Adipocyte (in vitro differentiated cells): ENCODE data around the gene RPP25.
"Not testable (repeated sequence)": the region's sequence is repeated elsewhere in the genome, so short reads cannot be mapped to it uniquely, and the experiment has no call there.

ENCODE experiments used
- DNase-seq: peaks from one replicate; pipeline ENCODE4 v3.0.0-alpha.2; 2015; ENCODE audit warnings: low read depth
- H3K27me3 ChIP-seq: replicated peaks from 2 replicates; pipeline ENCODE4 v1.7.0; 2013; ENCODE audit warnings: mild to moderate bottlenecking, low read length, moderate library complexity; ENCODE audit not compliant: control insufficient read depth, insufficient read depth
- H3K36me3 ChIP-seq: 2 replicates; pipeline ENCODE4 v1.7.0; 2013; ENCODE audit warnings: low read length, mild to moderate bottlenecking, moderate library complexity; ENCODE audit not compliant: control insufficient read depth, insufficient read depth, severe bottlenecking
- H3K4me1 ChIP-seq: 2 replicates; pipeline ENCODE4 v1.7.0; 2013; ENCODE audit warnings: mild to moderate bottlenecking, low read length, moderate library complexity; ENCODE audit not compliant: control insufficient read depth, insufficient read depth
- H3K4me3 ChIP-seq: 2 replicates; pipeline ENCODE4 v1.7.0; 2013; ENCODE audit warnings: mild to moderate bottlenecking, low read length, moderate library complexity
- H3K9ac ChIP-seq: 2 replicates; pipeline ENCODE4 v1.7.0; 2013; ENCODE audit warnings: mild to moderate bottlenecking, low read length, moderate library complexity
- H3K9me3 ChIP-seq: 2 replicates; pipeline ENCODE4 v1.7.0; 2013; ENCODE audit warnings: mild to moderate bottlenecking, low read length, moderate library complexity; ENCODE audit not compliant: control insufficient read depth

Gene RPP25

GRCh38 chr15:74913799-74914198 is 42.8 kb downstream of the RPP25 start:
- not testable (repeated sequence) for H3K4me3 ChIP-seq, H3K27me3 ChIP-seq, H3K9me3 ChIP-seq, H3K9ac ChIP-seq, DNase-seq, H3K4me1 ChIP-seq
- H3K36me3 ChIP-seq: peaks cover 53% of the 10 kb centered on the region

- DNase-seq: no peak
- no peaks in the 10 kb centered on the region for H3K27me3 ChIP-seq
- no peak overlapping the region for H3K4me3 ChIP-seq
- H3K4me1 ChIP-seq: peaks cover 6% of the 10 kb centered on the region
- peaks cover 46% of the 10 kb centered on the region for H3K36me3 ChIP-seq
- no peak overlapping the region for H3K9ac ChIP-seq
- H3K9me3 ChIP-seq: no peaks in the 10 kb centered on the region
Observed at GRCh38 chr15:74913041-74913440, 43.5 kb downstream of the RPP25 start.

- Histone ChIP-seq H3K27me3 (no peaks in the 10 kb centered on the region), H3K4me1 (peaks cover 32% of the 10 kb centered on the region), H3K9ac (no peak overlapping the region), H3K4me3 (no peak overlapping the region), H3K9me3 (no peaks in the 10 kb centered on the region), H3K36me3 (peaks cover 30% of the 10 kb centered on the region)
- DNase-seq: no peak
Observed at GRCh38 chr15:74908635-74909034, 47.9 kb downstream of the RPP25 start.

GRCh38 chr15:74907163-74907870 is 49.3 kb downstream of the RPP25 start:
- peaks cover 35% of the 10 kb centered on the region for H3K36me3 ChIP-seq
- peak overlapping the region; percentile 99 for H3K9ac ChIP-seq
- peaks cover 36% of the 10 kb centered on the region for H3K4me1 ChIP-seq
- DNase-seq: no peak
- peak overlapping the region; percentile 96 for H3K4me3 ChIP-seq
- no peaks in the 10 kb centered on the region for H3K9me3 ChIP-seq
- no peaks in the 10 kb centered on the region for H3K27me3 ChIP-seq

- H3K27me3 ChIP-seq: no peaks in the 10 kb centered on the region
- H3K4me3 ChIP-seq: peak within 1 kb of the TSS; percentile 96
- no peaks in the 10 kb centered on the region for H3K9me3 ChIP-seq
- H3K36me3 ChIP-seq: peaks cover 35% of the 10 kb centered on the region
- DNase-seq: peak; percentile 98
- H3K4me1 ChIP-seq: peaks cover 43% of the 10 kb centered on the region
- H3K9ac ChIP-seq: peak within 1 kb of the TSS; percentile 99
Observed at GRCh38 chr15:74906450-74907162, 50.0 kb downstream of the RPP25 start, which contains the start of gene FAM219B. TSS of gene FAM219B (minus strand) at chr15:74906851. CDS start at chr15:74906800, 51 bp downstream.

GRCh38 chr15:74906067-74906449 is 50.5 kb downstream of the RPP25 start:
- Histone ChIP-seq H3K4me1 (peaks cover 48% of the 10 kb centered on the region), H3K4me3 (peak overlapping the region; percentile 96), H3K36me3 (peaks cover 38% of the 10 kb centered on the region), H3K9me3 (no peaks in the 10 kb centered on the region), H3K9ac (peak overlapping the region; percentile 99), H3K27me3 (no peaks in the 10 kb centered on the region)
- peak; percentile 62 for DNase-seq
